GM15510 (cell line): ENCODE data around the gene KIAA1614.
A peak's percentile ranks its signal among the peaks of the same experiment; 100 is the strongest.

Experiments
- POLR2A ChIP-seq: IDR thresholded peaks from 3 replicates; pipeline ENCODE4 v1.6.1; 2011; ENCODE audit warnings: borderline replicate concordance; ENCODE audit not compliant: insufficient read length; ENCODE audit errors: extremely low read depth

KIAA1614 gene

GRCh38 chr1:180901076-180901990, 11.4 kb upstream of the KIAA1614 start:
- no peak for TF ChIP-seq POLR2A

GRCh38 chr1:180902541-180902940, 10.2 kb upstream of the KIAA1614 start:
- no peak for TF ChIP-seq POLR2A

GRCh38 chr1:180905927-180906326, 6.8 kb upstream of the KIAA1614 start:
- TF ChIP-seq POLR2A: no peak

- no peak for TF ChIP-seq POLR2A
Measured at GRCh38 chr1:180906511-180906910, 6.2 kb upstream of the KIAA1614 start.

GRCh38 chr1:180907313-180908055, 5.2 kb upstream of the KIAA1614 start:
- no peak for TF ChIP-seq POLR2A

- no peak for TF ChIP-seq POLR2A
Measured at GRCh38 chr1:180908074-180908765, 4.5 kb upstream of the KIAA1614 start.

GRCh38 chr1:180909005-180909414, 3.7 kb upstream of the KIAA1614 start:
- TF ChIP-seq POLR2A: no peak

- TF ChIP-seq POLR2A: no peak
Measured at GRCh38 chr1:180909462-180909976, 3.2 kb upstream of the KIAA1614 start.

- no peak for TF ChIP-seq POLR2A
Measured at GRCh38 chr1:180911640-180912191, 981 bp upstream of the KIAA1614 start.

GRCh38 chr1:180912211-180912800, 391 bp upstream of the KIAA1614 start:
- TF ChIP-seq POLR2A: peak; percentile 16

- no peak for TF ChIP-seq POLR2A
Measured at GRCh38 chr1:180915426-180915965, 2.8 kb downstream of the KIAA1614 start.

- no peak for TF ChIP-seq POLR2A
Measured at GRCh38 chr1:180916012-180916770, 3.5 kb downstream of the KIAA1614 start.

- TF ChIP-seq POLR2A: no peak
Measured at GRCh38 chr1:180916771-180917170, 4.1 kb downstream of the KIAA1614 start.
